EL (cell line): Measurements from ENCODE around the gene PPP2R2B.
A peak's percentile ranks its signal among the peaks of the same experiment; 100 is the strongest.
"Not testable (repeated sequence)": the region's sequence is repeated elsewhere in the genome, so short reads cannot be mapped to it uniquely, and the experiment has no call there.

Experiments
- DNase-seq: peaks from one replicate; pipeline ENCODE4 v3.0.0-alpha.2; 2016

PPP2R2B gene

GRCh38 chr5:146588331-146589027 is 290.1 kb downstream of the PPP2R2B start:
- DNase-seq, result no peak

GRCh38 chr5:146586752-146587151 is 291.8 kb downstream of the PPP2R2B start:
- no peak for DNase-seq

GRCh38 chr5:146584750-146585149 is 293.8 kb downstream of the PPP2R2B start:
- DNase-seq, result no peak

GRCh38 chr5:146582051-146582596 is 296.4 kb downstream of the PPP2R2B start:
- no peak for DNase-seq

- no peak for DNase-seq
Measured at GRCh38 chr5:146580237-146580636, 298.3 kb downstream of the PPP2R2B start.

- DNase-seq, result no peak
Measured at GRCh38 chr5:146574713-146575112, 303.8 kb downstream of the PPP2R2B start.

- DNase-seq, result no peak
Measured at GRCh38 chr5:146568161-146568560, 310.4 kb downstream of the PPP2R2B start.

- DNase-seq, result peak; percentile 80
Measured at GRCh38 chr5:146565764-146566367, 312.7 kb downstream of the PPP2R2B start.

GRCh38 chr5:146564007-146564762 is 314.4 kb downstream of the PPP2R2B start:
- peak; percentile 11 for DNase-seq

- DNase-seq, result no peak
Measured at GRCh38 chr5:146562461-146562860, 316.1 kb downstream of the PPP2R2B start.

GRCh38 chr5:146561711-146562110 is 316.8 kb downstream of the PPP2R2B start:
- DNase-seq, result peak; percentile 61

- DNase-seq, result peak; percentile 89
Measured at GRCh38 chr5:146560205-146560812, 318.2 kb downstream of the PPP2R2B start.

- DNase-seq, result not testable (repeated sequence)
Measured at GRCh38 chr5:146556884-146557283, 321.7 kb downstream of the PPP2R2B start.

- DNase-seq, result no peak
Measured at GRCh38 chr5:146553446-146553845, 325.1 kb downstream of the PPP2R2B start.

GRCh38 chr5:146549615-146550014 is 328.9 kb downstream of the PPP2R2B start:
- DNase-seq, result no peak

GRCh38 chr5:146548781-146549449 is 329.6 kb downstream of the PPP2R2B start:
- no peak for DNase-seq

- no peak for DNase-seq
Measured at GRCh38 chr5:146544232-146544631, 334.3 kb downstream of the PPP2R2B start.

GRCh38 chr5:146541958-146542849 is 336.4 kb downstream of the PPP2R2B start:
- DNase-seq, result peak; percentile 60

- peak; percentile 28 for DNase-seq
Measured at GRCh38 chr5:146540414-146540813, 338.1 kb downstream of the PPP2R2B start.

- no peak for DNase-seq
Measured at GRCh38 chr5:146539973-146540372, 338.6 kb downstream of the PPP2R2B start.

- no peak for DNase-seq
Measured at GRCh38 chr5:146538432-146538831, 340.1 kb downstream of the PPP2R2B start.

GRCh38 chr5:146533882-146534281 is 344.7 kb downstream of the PPP2R2B start:
- no peak for DNase-seq
